Stimulated activated CD8-positive, alpha-beta memory T cell treated with anti-CD3 and anti-CD28 coated beads, Interleukin-12 subunit alpha, Interleukin-12 subunit beta, amount 100 ng/mL, for 4 hours (primary cell): ENCODE results near the gene MAP1LC3B2.

ENCODE experiments used
- DNase-seq: peaks from one replicate; pipeline ENCODE4 v3.0.0-alpha.2; 2020; ENCODE audit warnings: low read depth

The MAP1LC3B2 gene

GRCh38 chr12:116595672-116596071 lies 36.5 kb downstream of the MAP1LC3B2 start:
- no peak for DNase-seq

GRCh38 chr12:116597886-116598285 lies 38.7 kb downstream of the MAP1LC3B2 start:
- DNase-seq, result no peak

- no peak for DNase-seq
Observed at GRCh38 chr12:116598311-116599284, 39.4 kb downstream of the MAP1LC3B2 start.

DNA sequence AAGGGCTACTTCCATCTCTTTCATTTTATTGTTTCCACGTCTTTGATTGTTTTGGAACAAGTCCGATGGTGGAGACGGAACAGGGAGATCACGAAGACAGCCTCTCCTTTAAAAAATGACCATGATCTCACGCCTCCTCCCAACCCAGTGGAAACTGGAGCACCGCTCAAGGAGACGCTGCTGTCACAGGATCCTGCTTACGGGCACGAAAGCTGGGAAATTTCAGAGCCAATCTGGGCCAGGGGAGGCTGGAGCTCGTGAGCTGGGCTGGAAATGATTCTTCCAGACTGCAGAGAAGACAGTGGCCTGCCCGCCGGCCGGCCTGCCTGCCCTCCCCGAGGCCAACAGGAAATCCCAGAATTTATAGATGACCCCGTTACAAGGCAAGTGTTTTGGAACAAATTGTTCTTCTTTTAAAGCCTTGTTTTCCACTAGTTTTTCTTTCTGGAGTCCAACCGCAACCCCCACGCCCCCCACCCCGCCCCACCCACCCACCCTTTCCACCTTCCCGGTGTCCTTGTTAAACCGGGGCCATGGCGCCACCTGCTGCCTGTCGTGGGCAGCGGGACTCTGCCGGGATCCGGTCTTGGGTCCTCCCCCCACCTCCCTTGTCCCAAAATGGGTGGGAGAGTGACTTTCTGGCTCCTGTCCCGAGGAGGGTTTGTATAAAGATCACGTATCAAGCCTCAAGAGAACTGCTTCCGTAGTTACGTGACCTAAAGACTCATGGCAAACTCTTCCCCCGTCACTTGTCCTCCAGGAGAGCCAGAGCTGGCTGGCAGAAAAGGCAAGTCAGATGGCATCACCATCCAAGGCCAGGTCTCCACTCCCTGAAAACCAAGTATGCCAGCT lies 40.3 kb downstream of the MAP1LC3B2 start:
- DNase-seq, result peak; percentile 19

GRCh38 chr12:116600959-116601918 lies 42.1 kb downstream of the MAP1LC3B2 start:
- no peak for DNase-seq

DNA sequence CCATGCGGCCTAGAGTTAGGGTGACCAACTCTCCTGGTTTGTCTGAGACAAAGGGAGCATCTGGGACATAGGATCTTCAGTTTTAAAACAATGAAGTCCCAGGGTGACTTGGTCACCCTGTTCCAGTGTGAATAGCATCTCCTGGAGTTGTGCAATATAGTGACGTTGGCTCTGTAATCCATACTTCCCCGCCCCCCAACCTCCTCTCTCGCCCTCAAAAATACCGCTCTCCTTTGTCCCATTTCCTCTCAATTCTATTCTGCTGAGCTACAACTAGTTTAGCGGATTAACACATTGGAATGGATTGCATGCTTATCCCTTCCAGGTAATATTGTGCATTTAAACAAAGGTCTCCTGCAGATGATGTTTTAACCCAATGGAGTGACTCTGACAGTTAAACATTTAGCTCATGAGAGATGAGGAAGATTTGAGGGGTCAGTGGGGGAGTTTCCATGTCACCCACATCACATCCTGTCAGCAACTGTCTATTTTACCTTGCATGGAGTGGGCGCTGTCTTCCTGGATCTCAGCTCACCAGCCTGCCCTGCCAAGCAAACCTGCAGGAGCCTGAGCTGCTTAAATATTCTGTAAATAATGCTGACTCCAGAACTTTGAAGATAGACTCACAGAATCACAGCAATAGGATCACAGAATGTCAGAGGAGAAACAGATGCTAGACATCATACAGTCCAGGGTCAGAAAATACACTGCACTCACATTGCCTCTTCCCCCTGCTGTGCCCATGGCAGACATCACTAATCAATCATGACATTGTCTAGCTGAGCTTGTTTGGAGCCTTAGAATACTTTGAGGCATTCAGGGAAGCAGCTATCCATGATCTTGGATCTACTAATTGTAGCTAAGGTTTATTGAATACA lies 43.0 kb downstream of the MAP1LC3B2 start:
- DNase-seq, result no peak

- no peak for DNase-seq
Observed at GRCh38 chr12:116603546-116604177, 44.5 kb downstream of the MAP1LC3B2 start.

- no peak for DNase-seq
Observed at GRCh38 chr12:116604178-116604895, 45.2 kb downstream of the MAP1LC3B2 start.

DNA sequence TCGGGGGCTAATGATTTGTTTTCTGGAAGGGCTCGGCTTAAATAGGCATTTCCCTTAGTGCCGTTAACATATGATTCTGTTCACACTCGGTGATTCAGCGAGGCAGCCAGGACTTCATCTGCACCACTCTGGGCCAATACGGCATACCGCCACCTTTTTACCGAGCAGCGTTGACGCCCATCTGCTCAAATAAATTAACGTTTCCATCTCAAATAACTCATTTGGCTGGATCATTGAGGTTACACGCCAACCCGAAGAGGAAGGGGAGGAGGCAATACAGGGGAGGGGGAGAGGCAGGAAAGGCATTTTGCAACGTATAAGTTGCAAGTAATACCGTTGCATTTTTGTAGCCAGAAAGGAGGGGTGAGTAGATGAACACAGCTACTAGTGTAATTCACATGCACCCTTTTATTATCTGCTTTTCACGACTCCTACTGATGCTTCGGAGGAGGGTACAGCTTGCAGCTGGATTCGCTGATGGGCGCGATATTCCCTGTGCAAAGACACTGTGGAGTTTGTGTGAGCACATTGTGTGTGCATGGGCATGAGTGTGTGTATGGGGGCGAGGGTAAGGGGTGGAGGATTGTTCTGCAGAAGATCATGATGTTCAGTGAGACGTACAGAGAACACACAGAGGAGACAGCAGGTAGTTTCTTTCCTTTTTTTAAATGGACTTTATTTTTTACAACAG lies 45.9 kb downstream of the MAP1LC3B2 start:
- DNase-seq, result no peak

- no peak for DNase-seq
Observed at GRCh38 chr12:116606397-116606796, 47.2 kb downstream of the MAP1LC3B2 start.

- DNase-seq, result no peak
Observed at GRCh38 chr12:116607039-116607438, 47.9 kb downstream of the MAP1LC3B2 start.

DNA sequence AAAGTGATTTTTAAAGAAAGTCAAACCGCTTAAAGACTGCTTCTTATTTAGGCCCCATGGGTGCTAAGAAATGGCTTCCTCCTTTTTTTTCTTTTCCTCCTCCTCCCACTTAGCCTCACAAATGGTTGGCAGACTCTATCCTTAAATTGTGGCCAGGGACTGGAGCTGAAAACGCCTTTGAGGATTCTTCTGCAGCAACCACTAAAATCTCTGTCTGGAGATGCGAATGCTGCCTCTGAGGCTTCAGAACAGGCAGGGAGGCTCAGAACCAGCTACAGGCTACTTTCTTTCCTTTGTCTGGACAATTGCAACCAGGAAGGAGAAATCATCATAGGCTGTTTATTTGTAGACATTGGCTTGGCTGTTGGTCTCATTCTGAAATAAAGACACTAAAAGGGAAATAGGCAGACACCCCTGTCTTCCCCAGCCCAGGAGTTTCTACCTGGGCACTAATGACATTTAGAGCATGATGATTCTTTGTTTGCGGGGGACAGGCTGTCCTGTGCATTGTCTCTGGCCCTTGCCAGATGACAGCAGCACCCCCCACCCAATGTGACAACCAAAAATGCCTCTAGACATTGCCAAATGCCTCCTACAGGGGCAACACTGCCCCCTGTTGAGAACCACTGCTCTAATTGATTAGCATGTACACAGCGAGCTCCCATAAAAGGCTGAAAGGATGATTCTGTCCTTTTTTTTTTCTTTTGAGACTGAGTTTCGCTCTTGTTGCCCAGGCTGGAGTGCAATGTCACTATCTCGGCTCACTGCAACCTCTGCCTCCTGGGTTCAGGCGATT lies 50.3 kb downstream of the MAP1LC3B2 start:
- DNase-seq, result no peak

- no peak for DNase-seq
Observed at GRCh38 chr12:116610971-116611541, 51.9 kb downstream of the MAP1LC3B2 start.

GRCh38 chr12:116612436-116612835 lies 53.3 kb downstream of the MAP1LC3B2 start:
- no peak for DNase-seq

DNA sequence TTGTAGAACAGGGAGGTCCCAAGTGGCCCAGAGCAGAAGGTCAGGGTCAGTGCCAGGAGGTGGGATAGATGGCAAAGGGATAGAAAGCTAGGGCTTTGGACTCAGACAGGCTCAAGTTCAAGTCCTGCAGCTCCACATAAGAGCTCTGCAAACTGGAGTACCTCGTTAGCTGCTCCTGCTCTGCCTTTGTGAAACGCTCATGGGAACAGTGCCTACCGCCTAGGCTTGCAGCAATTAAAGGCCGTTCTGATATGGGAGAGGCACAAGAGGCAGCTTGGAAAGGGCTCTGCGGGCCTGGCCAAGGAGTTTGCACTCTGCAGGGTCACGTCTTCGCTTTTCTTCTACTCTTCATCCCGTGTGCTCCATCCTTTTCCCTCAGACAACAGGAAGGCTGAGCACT lies 54.1 kb downstream of the MAP1LC3B2 start:
- no peak for DNase-seq

GRCh38 chr12:116614194-116614915 lies 55.2 kb downstream of the MAP1LC3B2 start:
- DNase-seq, result no peak
